Endometrial microvascular endothelial cells (primary cell): ENCODE data around the gene HSD11B2. TPM values are rescaled to one million over a fixed set of nuclear protein-coding genes. Genes with fewer than 3 reads are reported as not detected.

Experiments used
- in situ Hi-C: cut with HindIII; loops from 2 replicates; pipeline ENCODE4 v1.10.0; 2017; ENCODE audit warnings: low sequenced_read_pairs, low pct_unique_long_range_greater_than_20kb; ENCODE audit errors: inconsistent ontology term
- total RNA-seq: library from RNA; depleted of rRNA; stranded (reverse); fragments of >200 nt; gene quantifications from one replicate; pipeline ENCODE4 v1.2.3, GENCODE V29; 2015; ENCODE audit errors: inconsistent ontology term

HSD11B2 gene
- total RNA-seq, 1 donor from 2014 or later: not detected

- in situ Hi-C loops: no loop called here
Measured at GRCh38 chr16:67429053-67429798, 1.7 kb upstream of the HSD11B2 start.

- in situ Hi-C loops: no loop called here
Measured at GRCh38 chr16:67429799-67430503, 970 bp upstream of the HSD11B2 start.

GRCh38 chr16:67430504-67430976 is 381 bp upstream of the HSD11B2 start:
- in situ Hi-C loops: no loop called here

GRCh38 chr16:67431775-67432505 is 1.0 kb downstream of the HSD11B2 start:
- in situ Hi-C loops: no loop called here

- in situ Hi-C loops: no loop called here
Measured at GRCh38 chr16:67432506-67432890, 1.6 kb downstream of the HSD11B2 start.

DNA sequence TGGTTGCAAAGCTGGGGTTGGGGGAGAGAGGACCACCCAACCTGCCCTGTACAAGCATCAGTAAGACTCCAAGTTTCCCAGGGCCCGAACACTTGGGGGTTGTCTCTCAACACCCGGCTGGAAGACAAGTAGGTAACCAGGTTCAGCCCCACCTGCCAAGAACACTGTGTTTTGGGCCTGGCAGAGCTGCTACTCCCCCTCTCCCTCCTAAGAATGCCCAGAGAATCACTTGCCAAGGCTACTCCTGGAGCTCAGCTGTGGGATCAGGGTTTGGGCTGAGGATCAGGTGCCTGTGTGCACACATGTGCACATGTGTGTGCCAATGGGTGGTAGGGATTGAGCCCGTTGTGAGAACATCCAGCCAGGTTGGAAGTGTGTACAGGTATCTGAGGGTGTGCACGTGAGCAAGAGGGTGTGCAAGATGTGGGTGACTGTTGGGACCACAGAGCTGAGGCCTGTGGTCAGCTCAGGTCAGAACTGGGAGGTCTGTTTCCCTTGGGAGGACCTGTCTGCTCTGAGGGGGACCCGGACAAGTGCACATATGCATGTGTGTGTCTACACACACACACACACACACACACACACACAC is 2.3 kb downstream of the HSD11B2 start:
- in situ Hi-C loops: no loop called here

GRCh38 chr16:67435758-67436164 is 4.8 kb downstream of the HSD11B2 start:
- in situ Hi-C loops: no loop called here

DNA sequence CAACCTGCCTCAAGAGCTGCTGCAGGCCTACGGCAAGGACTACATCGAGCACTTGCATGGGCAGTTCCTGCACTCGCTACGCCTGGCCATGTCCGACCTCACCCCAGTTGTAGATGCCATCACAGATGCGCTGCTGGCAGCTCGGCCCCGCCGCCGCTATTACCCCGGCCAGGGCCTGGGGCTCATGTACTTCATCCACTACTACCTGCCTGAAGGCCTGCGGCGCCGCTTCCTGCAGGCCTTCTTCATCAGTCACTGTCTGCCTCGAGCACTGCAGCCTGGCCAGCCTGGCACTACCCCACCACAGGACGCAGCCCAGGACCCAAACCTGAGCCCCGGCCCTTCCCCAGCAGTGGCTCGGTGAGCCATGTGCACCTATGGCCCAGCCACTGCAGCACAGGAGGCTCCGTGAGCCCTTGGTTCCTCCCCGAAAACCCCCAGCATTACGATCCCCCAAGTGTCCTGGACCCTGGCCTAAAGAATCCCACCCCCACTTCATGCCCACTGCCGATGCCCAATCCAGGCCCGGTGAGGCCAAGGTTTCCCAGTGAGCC is 5.8 kb downstream of the HSD11B2 start:
- in situ Hi-C loops: no loop called here

DNA sequence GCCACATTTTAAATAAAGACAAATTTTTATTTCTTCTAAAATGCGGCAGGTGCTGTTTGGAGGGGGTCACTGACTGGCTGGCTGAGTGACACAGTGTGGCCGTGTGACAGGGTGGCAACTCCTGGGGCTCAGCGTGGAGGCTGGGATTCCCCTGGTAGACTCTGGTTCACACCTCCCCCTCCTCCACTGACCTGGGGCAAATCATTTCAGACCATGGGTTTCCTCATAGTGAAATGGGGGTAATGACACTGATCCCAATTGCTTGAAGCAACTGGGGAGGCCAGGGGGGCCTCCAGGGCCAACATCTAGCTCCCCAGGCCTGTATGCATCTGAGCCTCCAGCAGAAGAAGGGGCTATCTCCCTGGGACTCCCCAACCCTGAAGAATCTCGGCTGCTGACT is 6.6 kb downstream of the HSD11B2 start:
- in situ Hi-C loops: no loop called here

DNA sequence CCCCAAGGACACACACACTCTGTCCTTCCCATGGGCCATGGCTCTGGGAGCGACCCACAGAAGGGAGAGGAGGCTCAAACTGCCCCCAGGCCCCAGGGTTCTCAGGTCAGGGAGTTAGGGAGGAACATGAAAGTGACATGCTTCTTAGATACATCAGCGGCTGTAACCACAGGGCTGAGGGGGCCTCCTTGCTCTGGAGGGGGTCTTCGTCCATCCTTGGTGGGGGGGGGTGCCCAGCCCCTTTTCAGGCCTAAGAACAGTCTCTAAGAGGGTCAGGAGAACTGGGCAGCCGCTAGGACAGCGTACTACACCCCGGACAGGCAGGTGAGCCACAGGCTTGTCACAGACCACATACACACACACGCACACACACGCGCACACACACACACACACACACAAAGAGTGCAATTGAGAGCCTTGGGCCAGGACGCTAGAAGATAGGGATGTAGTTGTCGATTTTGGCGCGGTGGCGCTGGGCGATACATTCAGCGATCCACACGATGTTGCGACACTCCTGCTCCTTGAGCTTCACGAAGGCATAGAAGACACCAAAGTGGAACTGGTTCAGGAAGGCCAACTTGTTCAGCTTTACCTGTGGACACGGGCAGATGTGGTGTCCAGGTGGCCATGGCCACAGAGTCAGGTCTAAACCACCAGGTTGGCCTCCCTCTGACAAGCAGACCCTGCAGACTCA is 7.3 kb downstream of the HSD11B2 start:
- in situ Hi-C loops: no loop called here

GRCh38 chr16:67438824-67439393 is 8.0 kb downstream of the HSD11B2 start:
- in situ Hi-C loops: no loop called here

GRCh38 chr16:67441271-67441753 is 10.4 kb downstream of the HSD11B2 start:
- in situ Hi-C loops: loop anchor here (10.0 kb wide), 1 partner anchor 57 kb away; no protein-coding TSS in a partner anchor

GRCh38 chr16:67441907-67442306 is 11.0 kb downstream of the HSD11B2 start:
- in situ Hi-C loops: loop anchor here (10.0 kb wide), 1 partner anchor 57 kb away; no protein-coding TSS in a partner anchor

GRCh38 chr16:67442581-67443255 is 11.8 kb downstream of the HSD11B2 start:
- in situ Hi-C loops: loop anchor here (10.0 kb wide), 1 partner anchor 58 kb away; no protein-coding TSS in a partner anchor

GRCh38 chr16:67443265-67443664 is 12.3 kb downstream of the HSD11B2 start:
- in situ Hi-C loops: loop anchor here (10.0 kb wide), 1 partner anchor 58 kb away; no protein-coding TSS in a partner anchor

DNA sequence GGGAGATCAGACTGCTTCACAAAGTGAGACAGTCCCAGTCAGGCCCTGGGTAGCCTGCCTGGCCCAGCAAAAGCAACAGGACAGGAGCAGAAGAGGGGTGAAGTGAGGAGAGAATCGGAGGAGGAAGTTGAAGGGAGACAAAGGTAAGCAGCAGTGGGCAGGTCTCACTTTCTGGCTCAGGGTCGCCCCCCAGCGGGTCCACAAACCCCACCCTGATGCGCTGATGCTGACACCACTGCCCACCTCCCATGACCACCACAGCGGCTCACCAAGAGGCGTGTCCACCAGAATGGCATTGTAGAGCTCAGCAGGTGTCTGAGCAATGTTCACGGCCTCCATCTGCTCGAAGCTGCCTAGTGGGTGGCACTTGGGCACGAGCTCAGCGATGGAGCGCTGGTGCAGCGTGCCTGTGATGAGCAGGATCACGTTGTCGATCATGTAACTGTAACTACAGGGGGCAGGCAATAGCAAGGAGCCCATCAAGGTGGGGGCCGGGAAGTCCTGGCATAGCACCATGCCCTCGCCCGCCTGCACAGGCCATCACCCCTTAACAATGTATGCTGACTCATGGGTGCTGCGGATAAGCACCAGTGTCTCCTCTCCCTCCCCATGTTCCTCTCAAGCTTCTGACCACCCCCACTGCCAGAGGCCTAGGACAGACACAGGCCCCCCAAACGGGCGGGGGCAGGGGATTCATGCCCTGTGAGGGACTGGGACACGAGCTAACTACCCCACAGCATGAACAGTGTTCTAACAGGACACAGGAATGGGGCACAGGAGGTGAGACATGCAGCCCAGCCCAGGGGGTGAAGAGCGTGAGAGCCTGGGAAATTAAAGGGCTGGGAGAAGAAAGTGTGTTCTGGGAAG is 13.6 kb downstream of the HSD11B2 start:
- in situ Hi-C loops: loop anchor here (10.0 kb wide), 1 partner anchor 60 kb away; no protein-coding TSS in a partner anchor
